ENCODE data around the gene SUGT1. TPM values are rescaled to one million over a fixed set of nuclear protein-coding genes. Genes with fewer than 3 reads are reported as not detected.

Gene SUGT1
- total and polyA plus RNA-seq, 7 donors, result 36.3 to 92.1 (median 44.2) TPM

DNA sequence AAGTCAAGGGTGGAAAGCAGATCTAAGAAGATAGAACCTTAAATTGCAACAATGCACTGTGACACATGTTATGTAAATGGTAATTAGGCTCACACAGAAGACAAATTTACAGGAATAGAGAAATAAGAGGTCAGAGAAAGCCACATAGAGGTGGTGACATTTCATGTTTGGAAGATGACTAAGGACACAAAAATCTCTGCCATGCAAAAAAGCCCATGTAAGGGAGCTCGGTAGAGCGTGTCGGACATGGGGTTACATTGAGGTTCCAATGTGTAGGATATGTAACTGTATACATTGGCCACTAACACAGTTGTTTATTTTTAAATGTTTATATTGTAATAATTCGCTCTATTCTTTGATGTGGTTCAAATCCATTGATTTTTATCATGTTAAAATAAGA, 33.7 kb downstream of the SUGT1 start:
- Histone ChIP-seq H3K27me3 (ENCODE audit: insufficient read depth in 3 of 3, low read length in 2 of 3) (no peaks in the 10 kb centered on the region), H3K4me3 (no peak overlapping the region), H3K27ac (no peak overlapping the region), H3K9me3 (no peaks in the 10 kb centered on the region), H3K36me3 (ENCODE audit: insufficient read depth in 1 of 2, low read depth in 1 of 2) (peaks cover 0 to 84% of the 10 kb centered on the region in 2 donors), H3K4me1 (no peaks in the 10 kb centered on the region)
- DNase-seq (no peak), ATAC-seq (no peak)
- intact Hi-C loops (cut with DNase I), result no loop called here
- no peak for TF ChIP-seq CTCF (IDR thresholded peaks at IDR 0.05)
- WGBS, 3 donors, result 94 to 98% (median 97%) methylated on average over 4 of the region's 4 CpGs

GRCh38 chr13:52695856-52696255, 43.2 kb downstream of the SUGT1 start:
- no peak overlapping the region for H3K4me3 ChIP-seq
- no peaks in the 10 kb centered on the region for H3K27me3 ChIP-seq (ENCODE audit: insufficient read depth in 3 of 3, low read length in 2 of 3)
- no peak for DNase-seq
- no peak for ATAC-seq
- WGBS, 3 donors, result 86 to 92% (median 91%) methylated on average over 3 of the region's 3 CpGs
- H3K4me1 ChIP-seq, result no peaks in the 10 kb centered on the region
- TF ChIP-seq CTCF (IDR thresholded peaks at IDR 0.05), result no peak
- H3K9me3 ChIP-seq, result no peaks in the 10 kb centered on the region
- H3K36me3 ChIP-seq (ENCODE audit: insufficient read depth in 1 of 2, low read depth in 1 of 2), result peaks cover 2 to 52% of the 10 kb centered on the region in 2 donors
- intact Hi-C loops (cut with DNase I), result no loop called here
- H3K27ac ChIP-seq, result no peak overlapping the region

GRCh38 chr13:52696566-52696965, 43.9 kb downstream of the SUGT1 start:
- intact Hi-C loops (cut with DNase I), result no loop called here

GRCh38 chr13:52701728-52702465, 49.3 kb downstream of the SUGT1 start:
- H3K27ac ChIP-seq, result no peak overlapping the region
- 65 to 74% (median 73%) methylated on average over 6 of the region's 6 CpGs for WGBS, 3 donors
- intact Hi-C loops (cut with DNase I), result no loop called here
- no peaks in the 10 kb centered on the region for H3K27me3 ChIP-seq (ENCODE audit: insufficient read depth in 3 of 3, low read length in 2 of 3)
- no peaks in the 10 kb centered on the region for H3K9me3 ChIP-seq
- ATAC-seq, result no peak
- peaks cover 2 to 32% of the 10 kb centered on the region in 2 donors for H3K36me3 ChIP-seq (ENCODE audit: insufficient read depth in 1 of 2, low read depth in 1 of 2)
- no peak overlapping the region for H3K4me3 ChIP-seq
- DNase-seq, result no peak
- TF ChIP-seq CTCF (IDR thresholded peaks at IDR 0.05), result no peak
- no peaks in the 10 kb centered on the region for H3K4me1 ChIP-seq

More at GRCh38 chr13:52696566-52696965, 43.9 kb downstream of the SUGT1 start:
- no peak for ATAC-seq
- Histone ChIP-seq H3K9me3 (no peaks in the 10 kb centered on the region), H3K4me1 (no peaks in the 10 kb centered on the region), H3K4me3 (no peak overlapping the region), H3K27me3 (ENCODE audit: insufficient read depth in 3 of 3, low read length in 2 of 3) (no peaks in the 10 kb centered on the region), H3K36me3 (ENCODE audit: insufficient read depth in 1 of 2, low read depth in 1 of 2) (peaks cover 2 to 50% of the 10 kb centered on the region in 2 donors), H3K27ac (no peak overlapping the region)
- no peak for TF ChIP-seq CTCF (IDR thresholded peaks at IDR 0.05)
- no peak for DNase-seq
- WGBS, 3 donors, result 86 to 94% (median 88%) methylated on average over 5 of the region's 5 CpGs

- ATAC-seq, result no peak
- H3K9me3 ChIP-seq, result no peaks in the 10 kb centered on the region
- whole genome bisulfite sequencing, 3 donors, result 48 to 57% (median 51%) methylated on average over 6 of the region's 6 CpGs
- H3K27me3 ChIP-seq (ENCODE audit: insufficient read depth in 3 of 3, low read length in 2 of 3), result no peaks in the 10 kb centered on the region
- peaks cover 0 to 21% of the 10 kb centered on the region in 2 donors for H3K36me3 ChIP-seq (ENCODE audit: insufficient read depth in 1 of 2, low read depth in 1 of 2)
- H3K27ac ChIP-seq, result no peak overlapping the region
- no peak overlapping the region for H3K4me3 ChIP-seq
- intact Hi-C loops (cut with DNase I), result no loop called here
- no peak for TF ChIP-seq CTCF (IDR thresholded peaks at IDR 0.05)
- no peak for DNase-seq
- H3K4me1 ChIP-seq, result no peaks in the 10 kb centered on the region
Measured at GRCh38 chr13:52703482-52703881, 50.8 kb downstream of the SUGT1 start.

Data from psoas muscle (tissue), 8 donors.